Measurements from ENCODE around the gene CBLB. TPM values are rescaled to one million over a fixed set of nuclear protein-coding genes. Genes with fewer than 3 reads are reported as not detected.
"Not testable (repeated sequence)": the region's sequence is repeated elsewhere in the genome, so short reads cannot be mapped to it uniquely, and the experiment has no call there.

Gene CBLB
- polyA plus RNA-seq, 12 donors: 17.2 to 48.9 (median 26.1) TPM; not detected in 1

- no peak for DNase-seq
Observed at GRCh38 chr3:105788593-105788992, 80.2 kb downstream of the CBLB start.

GRCh38 chr3:105787453-105787852 lies 81.4 kb downstream of the CBLB start:
- no peak for DNase-seq

- DNase-seq: no peak
Observed at GRCh38 chr3:105786990-105787389, 81.8 kb downstream of the CBLB start.

DNA sequence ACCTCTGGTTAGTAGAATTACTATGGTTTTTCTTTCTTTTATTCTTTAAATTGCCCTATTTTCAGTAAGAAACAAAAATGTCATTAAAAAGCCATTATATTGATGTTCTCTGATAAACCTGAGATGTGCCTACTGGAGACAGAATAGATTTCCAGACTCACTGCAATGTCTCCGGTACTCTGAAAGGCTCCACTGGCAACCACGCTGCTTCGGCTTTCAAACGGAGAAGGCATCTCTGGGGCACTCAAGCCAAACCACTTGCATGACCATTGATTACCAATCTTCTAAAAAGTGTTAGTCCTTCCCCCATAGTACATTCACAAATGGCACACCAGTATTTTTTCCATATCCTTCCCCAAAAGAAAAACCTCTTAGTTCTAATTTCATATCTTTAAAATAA lies 82.6 kb downstream of the CBLB start:
- DNase-seq: no peak

- no peak for DNase-seq
Observed at GRCh38 chr3:105785803-105786202, 83.0 kb downstream of the CBLB start.

DNA sequence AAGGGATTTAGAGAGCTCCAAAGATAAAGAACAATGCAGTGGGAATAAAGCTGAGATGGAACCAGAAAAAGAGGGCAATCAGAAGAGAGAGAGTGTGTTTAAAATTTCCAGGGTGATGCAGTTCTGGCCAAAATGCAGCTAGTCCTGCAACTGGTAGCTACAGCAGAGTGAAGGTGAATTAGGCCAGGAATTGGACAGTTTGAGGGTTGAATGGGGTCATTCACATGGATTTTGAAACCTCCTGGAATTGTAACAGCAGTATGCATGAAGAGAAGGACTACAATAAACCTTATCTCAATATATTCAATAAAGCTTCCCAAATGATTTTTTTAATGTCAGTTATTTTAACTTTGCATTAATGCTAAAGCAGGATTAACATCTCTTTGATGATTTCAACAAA lies 85.2 kb downstream of the CBLB start:
- DNase-seq: no peak

- DNase-seq: no peak
Observed at GRCh38 chr3:105781871-105782270, 86.9 kb downstream of the CBLB start.

GRCh38 chr3:105780107-105780506 lies 88.7 kb downstream of the CBLB start:
- no peak for DNase-seq

DNA sequence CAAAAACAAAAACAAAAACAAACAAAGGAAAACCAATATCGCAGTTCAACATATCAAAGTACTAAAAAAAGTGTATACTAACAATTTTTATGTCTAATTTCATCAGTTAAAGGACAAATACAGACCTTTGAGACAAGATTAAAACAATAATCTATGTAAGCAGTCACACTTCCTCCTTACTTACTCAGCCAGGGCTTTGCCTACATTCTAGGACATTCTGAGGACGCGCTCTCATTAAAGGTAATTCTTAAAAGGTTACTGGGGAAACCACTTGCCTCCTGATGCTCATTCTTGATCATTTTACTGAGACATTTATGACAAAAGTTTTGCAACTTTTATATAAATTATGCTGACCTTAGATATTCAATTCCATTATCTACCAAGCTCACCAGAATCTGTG lies 93.4 kb downstream of the CBLB start:
- DNase-seq: no peak

DNA sequence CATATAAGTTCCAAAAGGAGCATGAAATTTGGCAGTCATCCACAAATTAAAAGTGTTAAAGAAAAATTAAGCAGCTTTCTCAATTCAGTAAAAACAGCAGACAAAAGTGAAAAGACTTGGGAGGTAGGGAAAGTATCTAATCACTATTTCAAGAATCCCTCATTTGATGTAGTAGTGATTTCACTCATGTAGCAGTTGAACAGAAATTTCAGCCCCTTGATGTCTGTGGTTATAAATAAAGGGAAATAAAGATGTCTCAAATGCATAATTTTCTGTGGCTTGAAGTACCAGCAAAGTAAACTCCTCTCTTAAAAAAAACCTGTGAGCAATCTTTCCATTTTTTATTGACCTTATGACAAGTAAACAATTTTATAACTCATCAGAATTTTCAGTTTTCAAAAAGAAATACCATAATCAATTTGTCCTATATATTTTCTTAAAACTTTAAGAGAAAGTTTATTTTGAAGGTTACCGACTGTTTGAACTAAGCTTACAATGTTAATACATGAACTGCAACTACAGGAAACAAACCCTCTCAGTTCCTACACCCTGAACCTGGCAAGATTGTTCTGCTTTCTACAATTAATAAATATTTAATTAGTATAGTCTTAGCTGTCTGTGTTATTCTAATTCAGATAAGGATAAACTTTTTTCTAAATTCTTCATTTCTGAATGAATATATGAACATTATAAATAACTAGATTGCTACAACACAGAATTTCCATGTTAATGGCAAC lies 94.2 kb downstream of the CBLB start:
- no peak for DNase-seq

DNA sequence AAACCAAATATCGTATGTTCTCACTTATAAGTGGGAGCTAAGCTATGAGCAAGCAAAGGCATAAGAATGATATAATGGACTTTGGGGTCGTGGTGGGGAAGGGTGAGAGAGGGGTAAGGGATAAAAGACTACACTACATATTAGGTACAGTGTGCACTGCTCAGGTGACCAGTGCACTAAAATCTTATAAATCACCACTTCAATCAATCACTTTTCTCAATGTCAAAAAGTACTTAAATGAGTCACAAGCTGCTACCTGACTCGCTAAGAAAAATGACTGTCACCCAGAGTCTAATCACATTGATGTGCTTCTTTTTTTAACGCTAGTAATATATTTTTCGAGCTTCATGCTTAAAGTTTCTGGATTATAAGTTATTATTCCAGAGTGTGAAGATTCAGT lies 95.5 kb downstream of the CBLB start:
- no peak for DNase-seq

DNA sequence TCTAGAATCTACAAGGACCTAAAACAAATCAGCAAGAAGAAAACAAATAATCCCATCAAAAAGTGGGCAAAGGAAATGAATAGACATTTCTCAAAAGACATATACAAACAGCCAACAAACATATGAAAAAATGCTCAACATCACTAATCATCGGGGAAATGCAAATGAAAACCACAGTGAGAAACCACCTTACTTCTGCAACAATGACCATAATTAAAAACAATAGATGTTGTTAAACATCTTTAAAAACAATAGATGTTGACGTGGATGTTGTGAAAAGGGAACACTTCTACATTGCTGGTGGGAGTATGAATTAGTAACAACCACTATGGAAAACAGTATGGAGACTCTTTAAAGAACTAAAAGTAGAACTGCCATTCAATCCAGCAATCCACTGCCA lies 96.2 kb downstream of the CBLB start:
- DNase-seq: no peak

GRCh38 chr3:105771392-105771791 lies 97.4 kb downstream of the CBLB start:
- DNase-seq: no peak

- no peak for DNase-seq
Observed at GRCh38 chr3:105770410-105770809, 98.4 kb downstream of the CBLB start.

- DNase-seq: no peak
Observed at GRCh38 chr3:105767776-105768175, 101.0 kb downstream of the CBLB start.

DNA sequence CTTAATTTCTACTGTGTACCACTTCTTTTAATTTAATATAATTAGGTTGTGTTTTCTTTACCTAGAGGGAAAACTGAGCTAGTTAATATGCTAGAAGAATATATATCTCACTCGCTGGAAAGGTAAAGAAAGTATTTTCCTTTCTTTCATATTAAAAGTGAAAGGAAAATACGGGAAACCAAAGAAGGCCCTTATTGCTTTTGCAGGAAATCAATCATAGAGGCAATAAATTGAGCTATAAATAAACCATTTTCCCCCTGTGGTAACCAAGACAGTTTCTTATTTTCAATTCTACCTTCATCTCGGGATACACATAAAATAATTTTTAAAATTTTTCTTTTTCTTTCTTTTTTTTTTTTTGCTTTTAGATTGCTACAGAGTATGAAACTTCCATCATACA lies 101.6 kb downstream of the CBLB start:
- no peak for DNase-seq

DNA sequence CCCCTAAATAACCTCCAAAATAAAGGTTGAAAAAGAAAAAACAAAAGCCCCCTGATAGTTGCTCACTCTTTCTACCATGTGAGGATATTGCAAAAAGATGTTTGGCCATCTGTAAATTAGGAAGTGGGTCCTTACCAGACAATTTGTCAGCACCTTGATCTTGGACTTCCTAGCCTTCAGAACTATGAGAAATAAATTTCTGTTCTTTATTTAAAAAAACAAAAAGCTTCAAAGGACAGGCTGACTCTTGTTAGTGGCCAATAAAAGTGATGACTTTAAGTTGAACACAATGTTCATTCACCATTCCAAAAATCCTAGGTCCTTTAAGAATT lies 103.5 kb downstream of the CBLB start:
- DNase-seq: no peak

DNA sequence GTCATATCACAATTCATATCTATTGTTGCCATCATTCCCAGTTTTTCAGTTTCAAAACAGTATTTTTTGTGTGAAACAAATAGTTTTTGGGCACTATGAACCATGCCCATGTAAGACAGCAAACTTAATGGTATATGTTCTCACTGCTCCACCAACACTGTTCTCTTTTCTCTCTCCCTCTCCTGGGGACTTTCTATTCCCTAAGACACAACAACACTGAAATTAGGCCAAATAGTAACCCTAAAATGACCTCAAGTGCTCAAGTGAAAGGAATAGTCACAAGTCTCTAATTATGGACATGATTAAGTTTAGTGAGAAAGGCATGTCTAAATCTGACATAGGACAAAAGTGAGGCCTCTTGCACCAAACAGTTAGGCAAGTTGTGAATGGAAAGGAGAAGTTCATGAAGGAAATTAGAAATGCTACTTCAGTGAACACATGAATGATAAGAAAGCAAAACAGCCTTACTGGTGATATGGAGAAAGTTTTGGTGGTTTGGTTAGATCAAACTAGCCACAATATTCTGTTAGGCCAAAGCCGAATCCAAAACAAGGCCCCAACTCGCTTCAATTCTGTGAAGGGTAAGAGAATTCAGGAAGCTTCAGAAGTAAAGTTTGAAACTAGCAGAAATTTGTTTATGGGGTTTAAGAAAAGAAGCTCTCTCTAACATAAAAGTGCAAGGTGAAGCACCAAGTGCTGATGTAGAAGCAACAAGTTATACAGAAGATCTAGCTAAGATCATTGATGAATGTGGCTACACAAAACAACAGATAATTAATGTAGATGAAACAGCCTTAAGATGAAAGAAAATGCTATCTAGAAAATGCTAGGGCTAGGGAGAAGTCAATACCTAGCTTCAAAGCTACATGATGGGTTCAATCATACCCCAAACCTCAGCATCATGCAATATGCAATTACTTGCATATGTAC lies 104.2 kb downstream of the CBLB start:
- DNase-seq: no peak

DNA sequence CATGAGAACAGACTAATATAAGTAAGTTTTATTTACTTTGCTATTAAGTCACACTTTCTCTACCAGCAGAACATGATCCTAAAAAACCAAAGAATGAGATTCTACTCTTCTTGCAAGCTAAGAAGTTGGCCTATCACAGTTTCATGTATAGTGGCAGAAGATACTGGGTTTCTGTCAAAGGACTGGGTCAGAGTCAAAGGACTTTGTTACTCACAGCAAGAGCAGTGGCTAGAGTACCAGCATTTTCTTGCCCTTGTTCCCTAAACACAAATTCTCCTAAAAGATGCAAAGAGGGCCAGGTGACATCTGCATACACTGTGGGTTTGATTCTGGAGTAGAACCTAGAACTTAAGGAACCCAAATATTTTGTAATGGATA lies 105.2 kb downstream of the CBLB start:
- no peak for DNase-seq

DNA sequence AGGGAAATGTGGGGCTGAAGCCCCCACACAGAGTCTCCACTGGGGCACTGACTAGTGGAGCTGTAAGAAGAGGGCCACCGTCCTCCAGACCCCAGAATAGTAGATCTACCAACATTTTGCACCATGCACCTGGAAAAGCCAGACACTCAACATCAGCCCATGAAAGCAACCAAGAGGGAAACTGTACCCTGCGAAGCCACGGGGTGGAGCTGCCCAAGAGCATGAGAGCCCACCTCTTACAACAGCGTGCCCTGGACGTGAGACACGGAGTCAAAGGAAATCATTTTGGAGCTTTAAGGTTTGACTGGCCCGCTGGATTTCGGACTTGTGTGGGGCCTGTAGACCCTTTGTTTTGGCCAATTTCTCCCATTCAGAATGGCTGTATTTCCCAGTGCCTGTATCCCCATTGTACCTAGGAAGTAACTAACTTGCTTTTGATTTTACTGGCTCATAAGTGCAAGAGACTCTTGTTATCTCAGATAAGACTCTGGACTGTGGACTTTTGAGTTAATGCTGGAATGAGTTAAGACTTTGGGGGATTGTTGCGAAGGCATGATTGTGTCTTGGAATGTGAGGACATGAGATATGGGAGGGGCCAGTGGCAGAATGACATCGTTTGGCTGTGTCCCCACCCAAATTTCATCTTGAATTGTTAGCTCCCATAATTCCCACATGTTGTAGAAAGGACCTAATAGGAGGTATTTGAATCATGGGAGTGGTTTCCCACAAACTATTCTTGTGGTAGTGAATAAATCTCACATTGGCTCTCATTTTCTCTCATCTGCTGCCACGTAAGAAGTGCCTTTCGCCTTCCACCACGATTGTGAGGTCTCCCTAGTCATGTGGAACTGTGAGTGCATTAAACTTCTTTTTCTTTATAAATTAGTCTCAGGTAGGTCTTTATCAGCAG lies 105.8 kb downstream of the CBLB start:
- no peak for DNase-seq

- not testable (repeated sequence) for DNase-seq
Observed at GRCh38 chr3:105762214-105762613, 106.6 kb downstream of the CBLB start.

DNA sequence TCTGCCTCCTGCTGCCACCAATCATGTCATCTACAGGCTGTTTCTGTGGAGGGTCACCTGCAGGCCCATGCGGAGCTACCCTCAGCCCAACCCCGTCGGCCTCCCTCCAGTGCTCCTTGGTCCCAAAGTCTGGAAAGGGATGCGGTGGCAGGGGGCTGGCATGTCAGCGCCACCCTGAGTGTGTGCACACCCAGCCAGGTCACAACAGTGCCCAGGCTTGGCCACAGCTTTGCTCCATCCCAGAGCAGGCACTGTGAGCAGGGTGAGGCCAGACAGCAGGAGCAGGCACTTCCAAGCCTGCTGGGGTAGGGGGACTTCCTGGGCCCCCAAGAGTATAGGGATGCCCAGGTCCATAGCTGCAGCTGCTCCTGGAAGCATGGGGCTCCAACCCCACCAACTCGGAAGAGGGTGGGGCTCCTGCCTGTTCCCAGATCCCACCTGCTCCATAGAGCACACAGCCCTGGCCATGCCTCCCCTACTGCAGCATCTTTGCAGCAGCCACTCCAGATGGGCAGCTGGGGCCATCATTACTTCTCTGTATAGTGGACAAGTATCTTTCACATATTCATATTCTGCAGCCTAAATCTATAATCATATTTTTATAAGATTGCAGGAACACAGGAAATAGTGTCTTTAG lies 109.3 kb downstream of the CBLB start:
- DNase-seq: no peak

Measured in muscle of arm (tissue), 12 donors.